Raji (cell line): ENCODE measurements around the gene ZNF813.

Experiments
- POLR2A ChIP-seq: IDR thresholded peaks from 2 replicates; pipeline ENCODE4 v1.6.1; 2011; ENCODE audit warnings: low read depth, low read length, control low read depth; ENCODE audit not compliant: insufficient read depth

Gene ZNF813

DNA sequence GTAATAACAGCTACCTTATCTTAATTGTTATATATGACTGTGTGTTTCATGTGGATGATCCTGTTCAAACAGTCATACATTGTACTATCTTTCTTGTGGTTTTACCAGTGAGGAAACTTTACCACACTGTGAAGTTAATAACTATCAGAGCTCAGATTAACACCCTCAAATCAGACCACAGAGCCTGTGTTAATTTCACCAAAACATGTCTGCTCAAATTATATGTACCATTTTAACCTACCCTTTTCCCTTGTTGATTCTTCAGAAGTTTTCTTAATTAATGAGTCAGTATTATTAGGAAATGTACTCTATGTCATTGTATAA is 68.7 kb downstream of the ZNF813 start:
- TF ChIP-seq POLR2A = no peak

DNA sequence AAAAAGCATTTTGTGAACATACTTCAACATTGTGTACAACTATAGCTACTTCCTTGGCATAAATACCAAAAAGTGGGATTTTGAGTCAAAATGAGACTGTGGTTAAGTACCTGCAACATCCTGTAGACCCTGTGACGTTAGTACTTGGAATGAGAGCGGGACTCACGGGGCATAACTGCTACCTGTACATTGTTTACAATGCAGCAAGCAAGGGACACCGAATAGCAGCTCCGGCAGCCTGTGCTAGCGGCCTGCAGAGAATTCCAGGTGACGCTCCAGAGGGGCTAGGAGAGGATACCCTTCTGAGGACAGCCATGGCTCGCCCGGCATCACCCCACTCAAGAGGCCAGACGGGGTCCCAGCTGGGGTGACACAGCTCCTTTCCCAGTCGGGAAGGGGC is 69.6 kb downstream of the ZNF813 start:
- TF ChIP-seq POLR2A = no peak

DNA sequence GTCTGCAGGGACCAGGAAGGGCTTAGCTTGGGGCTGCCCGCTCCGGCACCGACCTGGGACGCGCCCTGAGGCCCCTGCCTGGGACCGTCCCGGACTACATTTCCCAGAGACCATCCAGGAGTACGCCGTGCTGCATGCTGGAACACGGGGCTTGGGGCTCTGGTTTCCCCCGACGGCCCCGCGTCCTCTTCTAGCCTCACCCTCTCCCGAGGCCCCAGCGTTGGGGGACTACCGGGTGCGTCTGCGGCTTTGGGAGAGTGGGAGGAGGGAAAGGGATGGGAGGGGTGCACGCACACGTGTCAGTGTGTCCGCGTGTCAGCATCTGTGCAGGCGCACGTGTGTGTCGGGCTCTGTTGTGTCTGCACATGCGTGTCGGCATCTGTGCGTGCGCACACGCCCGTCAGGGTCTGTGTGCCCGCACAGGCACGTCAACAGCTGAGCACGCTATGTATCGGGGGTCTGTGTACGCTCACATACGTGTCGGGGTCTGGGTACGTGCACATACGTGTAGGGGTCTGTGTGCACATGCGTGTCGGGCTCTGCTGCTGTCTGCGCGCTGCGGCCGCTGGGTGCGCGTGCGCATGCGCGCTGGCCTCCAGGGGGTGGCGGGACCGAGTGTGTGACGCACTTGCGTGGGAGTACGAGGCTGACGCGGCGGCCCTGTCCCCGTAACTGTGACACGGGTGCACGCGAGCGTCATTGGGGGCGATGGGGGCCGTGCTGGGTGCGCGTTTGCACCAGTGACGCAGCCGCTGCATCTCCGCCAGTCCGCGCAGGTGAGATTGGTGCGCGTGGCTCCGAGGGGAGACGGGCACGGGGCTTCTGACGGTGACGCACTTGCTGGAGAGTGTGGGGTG is 70.2 kb downstream of the ZNF813 start, which contains the start of gene ZNF331:
Gene ZNF331 (plus strand): TSS at position 625 of the 857 bp plus-strand sequence. CDS start 31,232 bp downstream, outside the sequence.
- TF ChIP-seq POLR2A = peak; percentile 76

DNA sequence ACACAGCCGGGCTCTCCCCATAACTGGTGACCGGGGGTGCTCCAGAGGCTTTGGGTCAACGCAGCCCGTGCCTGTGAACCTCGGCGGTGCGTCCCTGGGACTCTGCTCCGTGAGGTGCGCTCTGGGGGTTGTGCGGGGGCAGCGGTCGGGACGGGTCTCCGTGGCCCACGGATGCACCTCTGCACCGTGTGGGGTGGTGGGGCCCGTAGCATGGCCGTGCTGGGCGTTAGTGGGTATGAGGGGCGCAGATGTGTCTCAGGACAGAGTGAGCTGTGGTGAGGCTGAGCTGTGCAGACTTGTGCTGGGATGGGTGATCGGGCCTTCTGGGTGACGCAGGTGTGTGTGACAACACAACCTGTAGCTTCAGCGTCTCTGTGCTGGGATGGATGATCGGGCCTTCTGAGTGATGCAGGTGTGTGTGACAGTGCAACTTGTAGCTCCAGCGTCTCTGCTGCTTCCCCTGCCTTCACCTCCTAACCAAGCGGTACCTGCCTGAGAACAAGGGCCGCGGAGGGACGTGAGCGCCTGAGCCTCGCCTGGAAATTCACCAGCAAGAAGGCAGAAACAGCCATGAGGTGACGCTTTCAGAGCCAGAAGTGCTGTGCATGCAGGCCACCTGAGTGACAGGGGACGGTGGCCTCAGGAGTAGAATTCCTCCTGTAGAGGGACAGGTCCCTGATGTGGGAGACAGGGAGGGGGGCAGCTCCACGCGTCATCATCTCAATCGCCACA is 71.0 kb downstream of the ZNF813 start:
- TF ChIP-seq POLR2A = no peak

DNA sequence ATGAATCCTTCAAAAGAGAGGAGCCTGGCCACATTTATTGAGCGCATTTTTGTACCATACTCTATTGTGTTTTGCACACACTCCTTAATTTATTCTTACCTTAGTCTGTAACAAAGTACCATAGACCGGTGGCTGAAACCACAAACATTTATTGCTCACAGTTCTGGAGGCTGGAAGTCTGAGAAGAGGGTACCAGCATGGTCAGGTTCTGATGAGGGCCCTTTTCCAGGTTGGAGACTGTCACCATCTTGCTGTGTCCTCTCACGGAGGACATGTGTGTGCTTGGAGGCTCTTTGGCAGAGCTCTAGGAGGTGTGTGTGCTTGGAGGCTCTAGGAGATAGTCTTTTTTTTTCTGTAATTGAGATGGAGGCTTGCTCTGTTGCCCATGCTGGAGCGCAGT is 72.6 kb downstream of the ZNF813 start:
- TF ChIP-seq POLR2A = no peak

DNA sequence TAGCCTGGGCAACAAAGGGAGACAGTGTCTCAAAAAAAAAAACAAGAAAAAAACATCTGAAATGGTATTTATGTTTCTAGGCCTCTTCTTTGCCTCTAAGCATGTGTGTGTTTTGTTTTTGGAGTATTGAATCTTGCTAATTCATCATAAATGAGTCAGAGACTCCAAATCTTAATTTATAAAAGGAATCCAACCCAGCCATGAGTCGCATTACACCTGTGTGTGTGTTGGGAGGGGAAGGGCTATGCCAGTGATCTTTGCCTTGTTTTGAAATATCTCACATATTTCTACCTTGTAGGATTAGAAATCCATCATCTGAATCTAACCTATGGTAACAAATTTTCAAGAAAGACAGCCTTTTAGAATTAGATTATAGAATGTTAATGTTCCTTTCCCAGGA is 74.4 kb downstream of the ZNF813 start:
- TF ChIP-seq POLR2A = no peak

DNA sequence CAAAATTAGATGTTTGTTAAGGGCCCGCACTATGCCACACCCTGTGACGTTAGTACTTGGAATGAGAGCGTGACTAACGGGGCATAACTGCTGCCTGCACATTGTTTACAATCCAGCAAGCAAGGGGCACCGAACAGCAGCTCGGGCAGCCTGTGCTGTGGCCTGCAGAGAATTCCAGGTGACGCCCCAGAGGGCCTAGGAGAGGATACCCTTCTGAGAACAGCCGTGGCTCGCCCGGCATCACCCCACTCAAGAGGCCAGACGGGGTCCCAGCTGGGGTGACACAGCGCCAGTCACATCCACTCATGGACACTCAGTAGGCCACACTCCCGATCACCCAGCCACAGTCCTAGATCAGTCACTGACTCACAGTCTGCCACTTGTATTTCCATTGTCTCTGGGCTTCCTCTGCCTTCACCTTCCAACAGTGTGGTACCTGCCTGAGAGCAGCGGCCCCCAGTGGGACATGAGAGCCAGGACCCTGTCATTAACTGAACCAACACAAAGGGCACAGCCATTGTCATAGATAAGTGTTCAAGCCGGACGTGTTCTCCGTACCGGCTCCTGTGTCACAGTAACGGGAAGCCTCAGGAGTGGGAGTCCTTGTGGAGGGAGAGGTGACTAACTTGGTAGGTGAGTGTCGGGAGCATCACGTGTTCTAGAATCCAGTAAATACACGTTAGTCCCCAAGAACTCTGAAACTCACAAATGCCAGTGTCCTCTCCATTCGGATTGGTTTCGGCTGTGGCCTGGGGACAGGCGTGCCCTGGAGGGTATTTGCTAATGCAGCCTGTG is 77.9 kb downstream of the ZNF813 start:
- no peak for TF ChIP-seq POLR2A
